CD4-positive, alpha-beta T cell (primary cell): ENCODE measurements around the gene DUS4L. TPM values are rescaled to one million over a fixed set of nuclear protein-coding genes. Genes with fewer than 3 reads are reported as not detected.

ENCODE experiments used
- ATAC-seq: fragments of 200-7000 bp; cut with Tn5 transposase; one replicate; pipeline ENCODE4 v1.10.0; 2022; ENCODE audit warnings: mild to moderate bottlenecking; ENCODE audit not compliant: poor library complexity
- CTCF ChIA-PET: fragments of 350-600 bp; sonication (Branson Sonifier 250); formaldehyde crosslinking; loops from one replicate; lab custom pipeline; 2021; ENCODE audit warnings: antibody characterized with exemption, inconsistent platforms; lab: Charles Lee
- POLR2A ChIA-PET: fragments of 350-600 bp; sonication (Branson Sonifier 250); formaldehyde crosslinking; loops from one replicate; lab custom pipeline; 2021; ENCODE audit warnings: antibody characterized with exemption, inconsistent platforms; lab: Charles Lee
- DNase-seq, 14 experiments: peaks; one replicate each; pipeline ENCODE4 v3.0.0-alpha.2; 2013 to 2020; ENCODE audit warnings: mixed read lengths in 2 of 14
- H3K27ac ChIP-seq, 2 donors: one replicate each; pipeline versions ENCODE4 v1.5.1 to v1.7.0; 2013; ENCODE audit warnings: low read length in 2 of 2, low read depth in 1 of 2, mild to moderate bottlenecking in 1 of 2
- H3K27me3 ChIP-seq, 2 experiments: 1 replicate in 1 of 2; 2 replicates in 1 of 2; pipeline versions ENCODE4 v1.6.1 to v1.7.0; 2013; ENCODE audit warnings: low read length in 2 of 2, control low read depth in 1 of 2, mild to moderate bottlenecking in 1 of 2, moderate library complexity in 1 of 2; ENCODE audit not compliant: insufficient read depth in 2 of 2, control insufficient read depth in 1 of 2
- H3K36me3 ChIP-seq: one replicate; pipeline ENCODE4 v1.6.1; 2013; ENCODE audit warnings: low read length, control low read depth; ENCODE audit not compliant: insufficient read depth
- H3K4me1 ChIP-seq: one replicate; pipeline ENCODE4 v1.6.1; 2013; ENCODE audit warnings: low read length, control low read depth; ENCODE audit not compliant: insufficient read depth
- H3K4me3 ChIP-seq: one replicate; pipeline ENCODE4 v1.5.1; 2013; ENCODE audit warnings: mild to moderate bottlenecking, low read length, moderate library complexity
- H3K9me3 ChIP-seq, 2 experiments: 1 replicate in 1 of 2; 2 replicates in 1 of 2; pipeline versions ENCODE4 v1.6.1 to v1.7.0; 2013; ENCODE audit warnings: low read length in 2 of 2, mild to moderate bottlenecking in 2 of 2, control low read depth in 1 of 2, moderate library complexity in 1 of 2; ENCODE audit not compliant: control insufficient read depth in 1 of 2, insufficient read depth in 1 of 2
- H3K27ac Mint-ChIP-seq: one replicate; pipeline ENCODE4 v1.8.0; 2020; ENCODE audit warnings: mixed read lengths
- H3K27me3 Mint-ChIP-seq: one replicate; pipeline ENCODE4 v1.8.0; 2021; ENCODE audit warnings: mixed read lengths
- H3K36me3 Mint-ChIP-seq: one replicate; pipeline ENCODE4 v1.8.0; 2021; ENCODE audit warnings: low read depth, mixed read lengths
- H3K4me1 Mint-ChIP-seq: one replicate; pipeline ENCODE4 v1.8.0; 2021; ENCODE audit warnings: low read depth, mixed read lengths
- H3K4me3 Mint-ChIP-seq: one replicate; pipeline ENCODE4 v1.8.0; 2020; ENCODE audit warnings: mild to moderate bottlenecking, mixed read lengths
- H3K9me3 Mint-ChIP-seq: one replicate; pipeline ENCODE4 v1.8.0; 2020; ENCODE audit warnings: mixed read lengths
- intact Hi-C, 2 experiments: fragments of 100-400 bp; cut with DNase I in 1 of 2; cut with micrococcal nuclease in 1 of 2; formaldehyde crosslinking; loops; one replicate each; pipeline versions ENCODE4 v1.15.1 to v1.9.0; 2023 to 2025; cut with DNase I, micrococcal nuclease
- total RNA-seq, 174 experiments: library from RNA in 2 of 174; stranded (reverse) in 2 of 174; gene quantifications; one replicate each; pipeline ENCODE4 v1.2.3 and lab custom pipeline; 2021 to 2026
- TF ChIP-seq, protein P1 (sequence below): fragments of 200-600 bp; IDR thresholded peaks from one replicate; pipeline ENCODE4 v1.8.0; 2022; ENCODE audit warnings: antibody characterized with exemption, mild to moderate bottlenecking

DUS4L gene
- total RNA-seq, 2 experiments from 2014 or later = 14.3 to 14.4 TPM

DNA sequence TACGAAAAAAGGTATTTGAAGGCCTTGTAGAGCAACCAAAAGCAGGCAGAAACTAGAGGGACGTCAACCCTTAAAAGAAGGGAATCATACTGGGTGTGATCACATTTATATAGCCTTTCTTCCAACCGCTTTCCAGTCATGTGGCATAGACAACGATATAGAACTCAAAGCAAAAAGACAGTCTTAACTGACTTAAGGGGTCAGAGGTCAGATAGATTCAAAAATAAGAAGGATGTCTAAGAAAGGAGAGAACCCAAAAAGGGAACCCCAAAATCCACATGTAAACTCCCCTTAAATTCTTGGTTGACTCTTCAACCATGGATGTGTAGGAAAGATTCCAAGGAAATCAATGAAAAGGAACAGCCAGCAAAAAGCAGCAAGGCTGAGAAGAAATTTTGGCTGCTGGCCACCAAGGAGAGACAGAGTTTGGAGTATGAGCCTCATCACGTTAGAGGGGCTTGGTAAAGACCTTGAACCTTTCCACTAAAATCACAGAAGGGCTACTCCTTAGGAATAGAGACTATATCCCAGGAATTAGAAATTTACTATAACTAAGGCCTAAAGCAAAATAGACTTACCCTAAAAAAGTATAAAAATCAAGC, 24.9 kb downstream of the DUS4L start:
- H3K9me3 Mint-ChIP-seq = no peaks in the 10 kb centered on the region
- intact Hi-C loops = loop anchor here in 1 of 2 experiments (10.0 kb wide), 1 partner anchor 306 kb away; the partner anchor contains the start of gene DLD

DNA sequence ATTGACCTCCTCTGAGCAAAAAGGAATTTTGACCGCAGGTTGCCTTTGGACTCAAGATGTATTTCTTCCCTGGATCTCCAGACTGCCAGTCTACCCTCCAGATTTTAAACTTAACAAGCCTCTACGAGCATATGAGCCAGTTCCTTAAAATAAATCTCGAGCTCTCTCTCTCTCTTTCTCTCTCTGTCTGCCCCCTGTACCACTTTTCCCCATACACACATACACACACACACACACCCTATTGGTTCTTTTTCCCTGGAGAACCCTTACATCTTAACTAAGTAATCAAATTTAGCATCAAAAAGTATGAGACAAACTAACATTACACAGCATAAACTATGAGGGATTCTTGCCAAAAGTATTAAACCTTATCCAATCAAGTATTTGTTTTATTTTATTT, 27.6 kb downstream of the DUS4L start:
- H3K36me3 Mint-ChIP-seq = peaks cover 23% of the 10 kb centered on the region
- H3K4me1 Mint-ChIP-seq = no peaks in the 10 kb centered on the region
- ChIA-PET POLR2A (no interaction called here), CTCF (no interaction called here)
- ATAC-seq = no peak
- H3K4me3 Mint-ChIP-seq = no peak overlapping the region
- H3K27ac ChIP-seq = no peak overlapping the region
- no peak overlapping the region for H3K4me3 ChIP-seq
- TF ChIP-seq, protein P1, sequence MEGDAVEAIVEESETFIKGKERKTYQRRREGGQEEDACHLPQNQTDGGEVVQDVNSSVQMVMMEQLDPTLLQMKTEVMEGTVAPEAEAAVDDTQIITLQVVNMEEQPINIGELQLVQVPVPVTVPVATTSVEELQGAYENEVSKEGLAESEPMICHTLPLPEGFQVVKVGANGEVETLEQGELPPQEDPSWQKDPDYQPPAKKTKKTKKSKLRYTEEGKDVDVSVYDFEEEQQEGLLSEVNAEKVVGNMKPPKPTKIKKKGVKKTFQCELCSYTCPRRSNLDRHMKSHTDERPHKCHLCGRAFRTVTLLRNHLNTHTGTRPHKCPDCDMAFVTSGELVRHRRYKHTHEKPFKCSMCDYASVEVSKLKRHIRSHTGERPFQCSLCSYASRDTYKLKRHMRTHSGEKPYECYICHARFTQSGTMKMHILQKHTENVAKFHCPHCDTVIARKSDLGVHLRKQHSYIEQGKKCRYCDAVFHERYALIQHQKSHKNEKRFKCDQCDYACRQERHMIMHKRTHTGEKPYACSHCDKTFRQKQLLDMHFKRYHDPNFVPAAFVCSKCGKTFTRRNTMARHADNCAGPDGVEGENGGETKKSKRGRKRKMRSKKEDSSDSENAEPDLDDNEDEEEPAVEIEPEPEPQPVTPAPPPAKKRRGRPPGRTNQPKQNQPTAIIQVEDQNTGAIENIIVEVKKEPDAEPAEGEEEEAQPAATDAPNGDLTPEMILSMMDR = no peak
- H3K27me3 Mint-ChIP-seq = no peaks in the 10 kb centered on the region
- H3K27me3 ChIP-seq = no peaks in the 10 kb centered on the region
- no peaks in the 10 kb centered on the region for H3K9me3 ChIP-seq
- H3K9me3 Mint-ChIP-seq = no peaks in the 10 kb centered on the region
- no peaks in the 10 kb centered on the region for H3K4me1 ChIP-seq
- intact Hi-C loops = no loop called here
- DNase-seq = no peak
- H3K36me3 ChIP-seq = peaks cover 8% of the 10 kb centered on the region
- H3K27ac Mint-ChIP-seq = no peak overlapping the region

More for the DNA sequence above, 24.9 kb downstream of the DUS4L start:
- Histone ChIP-seq H3K4me3 (no peak overlapping the region), H3K27ac (no peak overlapping the region), H3K9me3 (no peaks in the 10 kb centered on the region), H3K36me3 (no peaks in the 10 kb centered on the region), H3K4me1 (no peaks in the 10 kb centered on the region), H3K27me3 (no peaks in the 10 kb centered on the region)
- H3K36me3 Mint-ChIP-seq = peaks cover 24% of the 10 kb centered on the region
- no peaks in the 10 kb centered on the region for H3K27me3 Mint-ChIP-seq
- POLR2A ChIA-PET = interaction anchor here (1.3 kb wide), 1 partner anchor 25 kb away, joined by 3 read pairs; the partner anchor contains the start of genes COG5 and DUS4L
- DNase-seq (no peak), ATAC-seq (no peak)
- CTCF ChIA-PET = no interaction called here
- H3K4me1 Mint-ChIP-seq = no peaks in the 10 kb centered on the region
- no peak overlapping the region for H3K27ac Mint-ChIP-seq
- H3K4me3 Mint-ChIP-seq = no peak overlapping the region
- TF ChIP-seq, protein P1 = no peak

DNA sequence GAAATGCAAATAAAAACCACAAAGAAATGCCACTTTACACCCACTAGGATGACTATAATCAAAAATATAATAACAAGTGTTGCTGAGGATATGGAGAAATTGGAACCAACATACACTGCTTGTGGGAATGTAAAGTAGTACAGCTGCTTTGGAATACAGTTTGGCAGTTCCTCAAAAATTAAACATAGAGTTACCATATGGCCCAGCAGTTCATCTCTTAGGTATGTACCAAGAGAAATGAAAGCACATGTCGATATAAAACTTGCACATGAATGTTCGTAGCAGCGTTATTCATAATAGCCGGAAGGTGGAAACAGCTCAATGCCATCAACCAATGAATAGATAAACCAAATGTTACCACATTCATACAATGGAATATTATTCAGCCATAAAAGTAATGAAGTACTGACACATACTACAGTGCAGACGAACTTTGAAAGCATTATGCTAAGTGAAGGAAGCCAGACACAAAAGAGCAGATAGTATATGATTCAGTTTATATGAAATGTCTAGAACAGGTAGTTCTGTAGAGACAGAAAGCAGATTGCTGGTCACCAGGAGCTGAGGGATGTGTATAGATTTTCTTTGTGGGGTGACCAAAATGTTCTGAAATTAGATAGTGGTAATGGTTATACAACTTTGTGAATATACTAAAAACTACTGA, 28.7 kb downstream of the DUS4L start:
- intact Hi-C loops = no loop called here
- peaks cover 33% of the 10 kb centered on the region for H3K36me3 Mint-ChIP-seq
- POLR2A ChIA-PET = no interaction called here
- no peak overlapping the region for H3K27ac Mint-ChIP-seq
- Histone ChIP-seq H3K36me3 (peaks cover 8% of the 10 kb centered on the region), H3K27ac (no peak overlapping the region), H3K9me3 (no peaks in the 10 kb centered on the region), H3K27me3 (no peaks in the 10 kb centered on the region), H3K4me1 (no peaks in the 10 kb centered on the region), H3K4me3 (no peak overlapping the region)
- ATAC-seq (no peak), DNase-seq (no peak)
- H3K27me3 Mint-ChIP-seq = no peaks in the 10 kb centered on the region
- CTCF ChIA-PET = interaction anchor here (0.6 kb wide), 1 partner anchor 272 kb away, joined by 3 read pairs; no protein-coding TSS in a partner anchor
- H3K4me3 Mint-ChIP-seq = no peak overlapping the region
- H3K9me3 Mint-ChIP-seq = no peaks in the 10 kb centered on the region
- H3K4me1 Mint-ChIP-seq = no peaks in the 10 kb centered on the region
- TF ChIP-seq, protein P1 = no peak
